ENCODE measurements around the gene LMBRD1.

- TF ChIP-seq POLR2A (IDR thresholded peaks at IDR 0.05) (no peak), CTCF (IDR thresholded peaks at IDR 0.05) (no peak), EP300 (IDR thresholded peaks at IDR 0.05) (no peak)
These were observed 38.6 kb downstream of the LMBRD1 start for GRCh38 chr6:69758214-69758613.

Data from tibial nerve (tissue), 4 donors.